D721Med (cell line): ENCODE results near the gene C1S.

Source experiments
- DNase-seq: peaks from one replicate; pipeline ENCODE4 v3.0.0; 2011; ENCODE audit warnings: low spot score; ENCODE audit not compliant: insufficient read length
- FAIRE-seq: peaks from 2 replicates; lab custom pipeline; 2011; peaks lifted over from hg19 to GRCh38; lab: Jason Lieb, UNC
- CTCF ChIP-seq: IDR thresholded peaks from 2 replicates; pipeline ENCODE4 v1.5.1; 2012; ENCODE audit warnings: mild to moderate bottlenecking, control low read depth; ENCODE audit not compliant: insufficient read depth; ENCODE audit errors: missing control alignments

The C1S gene

GRCh38 chr12:7093892-7094291, 33.4 kb downstream of the C1S start:
- no peak for FAIRE-seq

GRCh38 chr12:7096006-7096932, 35.8 kb downstream of the C1S start:
- FAIRE-seq (no peak), DNase-seq (no peak)
- TF ChIP-seq CTCF, result no peak

More at GRCh38 chr12:7093892-7094291, 33.4 kb downstream of the C1S start:
- TF ChIP-seq CTCF, result no peak
- no peak for DNase-seq

GRCh38 chr12:7096979-7097378, 36.5 kb downstream of the C1S start:
- FAIRE-seq (no peak), DNase-seq (no peak)
- TF ChIP-seq CTCF, result no peak

- FAIRE-seq, result no peak
- DNase-seq, result no peak
- TF ChIP-seq CTCF, result no peak
Observed at GRCh38 chr12:7099290-7099996, 38.9 kb downstream of the C1S start.

GRCh38 chr12:7100239-7100638, 39.7 kb downstream of the C1S start:
- DNase-seq, result no peak
- FAIRE-seq, result no peak
- TF ChIP-seq CTCF, result no peak

- no peak for FAIRE-seq
- TF ChIP-seq CTCF, result no peak
Observed at GRCh38 chr12:7101047-7101693, 40.7 kb downstream of the C1S start.

More at GRCh38 chr12:7101047-7101693, 40.7 kb downstream of the C1S start:
- no peak for DNase-seq
